ENCODE results near the gene PGAM2.

Gene PGAM2

GRCh38 chr7:44087911-44088838, 22.8 kb upstream of the PGAM2 start:
- TF ChIP-seq, protein P1, sequence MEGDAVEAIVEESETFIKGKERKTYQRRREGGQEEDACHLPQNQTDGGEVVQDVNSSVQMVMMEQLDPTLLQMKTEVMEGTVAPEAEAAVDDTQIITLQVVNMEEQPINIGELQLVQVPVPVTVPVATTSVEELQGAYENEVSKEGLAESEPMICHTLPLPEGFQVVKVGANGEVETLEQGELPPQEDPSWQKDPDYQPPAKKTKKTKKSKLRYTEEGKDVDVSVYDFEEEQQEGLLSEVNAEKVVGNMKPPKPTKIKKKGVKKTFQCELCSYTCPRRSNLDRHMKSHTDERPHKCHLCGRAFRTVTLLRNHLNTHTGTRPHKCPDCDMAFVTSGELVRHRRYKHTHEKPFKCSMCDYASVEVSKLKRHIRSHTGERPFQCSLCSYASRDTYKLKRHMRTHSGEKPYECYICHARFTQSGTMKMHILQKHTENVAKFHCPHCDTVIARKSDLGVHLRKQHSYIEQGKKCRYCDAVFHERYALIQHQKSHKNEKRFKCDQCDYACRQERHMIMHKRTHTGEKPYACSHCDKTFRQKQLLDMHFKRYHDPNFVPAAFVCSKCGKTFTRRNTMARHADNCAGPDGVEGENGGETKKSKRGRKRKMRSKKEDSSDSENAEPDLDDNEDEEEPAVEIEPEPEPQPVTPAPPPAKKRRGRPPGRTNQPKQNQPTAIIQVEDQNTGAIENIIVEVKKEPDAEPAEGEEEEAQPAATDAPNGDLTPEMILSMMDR (conservative IDR thresholded peaks at IDR 0.05; ENCODE audit: low read depth, low read length): no peak
- H3K4me3 ChIP-seq (ENCODE audit: low read length): no peak overlapping the region
- no peak for DNase-seq (ENCODE audit: low read depth)

DNA sequence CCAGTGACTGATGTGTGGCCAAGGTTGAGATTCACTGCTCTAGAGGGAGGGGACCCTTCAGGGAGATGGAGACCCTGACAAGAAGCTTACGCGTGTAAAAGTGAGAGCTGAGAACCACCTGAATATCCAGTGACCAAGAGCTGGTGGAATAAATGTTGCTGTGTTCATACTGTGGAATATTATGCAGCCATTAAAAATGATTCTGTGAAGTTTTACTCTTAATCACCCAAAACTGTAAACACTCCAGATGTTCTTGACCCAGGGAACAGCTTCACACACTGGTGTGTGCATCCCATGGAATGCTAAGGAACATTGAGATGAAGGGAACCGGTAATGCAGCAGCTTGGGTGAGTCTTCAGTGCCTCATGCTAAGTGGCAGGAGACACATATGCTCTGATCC, 21.3 kb upstream of the PGAM2 start:
- TF ChIP-seq, protein P1 (conservative IDR thresholded peaks at IDR 0.05; ENCODE audit: low read depth, low read length): no peak

GRCh38 chr7:44085546-44085945, 20.2 kb upstream of the PGAM2 start:
- TF ChIP-seq, protein P1 (conservative IDR thresholded peaks at IDR 0.05; ENCODE audit: low read depth, low read length): peak; percentile 18
- DNase-seq (ENCODE audit: low read depth): no peak
- no peak overlapping the region for H3K4me3 ChIP-seq (ENCODE audit: low read length)

More for the DNA sequence above, 21.3 kb upstream of the PGAM2 start:
- H3K4me3 ChIP-seq (ENCODE audit: low read length): no peak overlapping the region
- DNase-seq (ENCODE audit: low read depth): no peak

- no peak overlapping the region for H3K4me3 ChIP-seq (ENCODE audit: low read length)
- TF ChIP-seq, protein P1 (conservative IDR thresholded peaks at IDR 0.05; ENCODE audit: low read depth, low read length): no peak
- no peak for DNase-seq (ENCODE audit: low read depth)
These were observed 19.3 kb upstream of the PGAM2 start for GRCh38 chr7:44084701-44085100.

DNA sequence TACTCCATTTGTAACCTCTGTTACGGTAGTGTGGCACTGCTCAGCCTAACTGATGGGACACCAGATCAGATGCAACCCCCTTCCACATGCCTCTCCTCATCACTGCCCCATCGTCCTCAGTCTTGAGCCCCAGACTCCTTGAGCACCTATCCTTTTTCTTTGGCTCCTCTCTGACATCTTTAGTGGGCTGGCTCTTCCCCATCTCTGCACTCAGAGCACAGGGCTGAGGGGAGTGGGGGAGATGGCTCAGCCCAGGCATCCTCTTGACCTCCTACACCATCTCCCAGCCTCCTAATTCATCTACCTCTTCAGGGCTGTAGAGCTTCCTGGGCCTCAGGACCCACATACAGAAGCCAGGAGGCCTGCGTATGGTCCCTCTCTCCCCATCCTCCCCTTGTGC, 18.4 kb upstream of the PGAM2 start:
- TF ChIP-seq, protein P1 (conservative IDR thresholded peaks at IDR 0.05; ENCODE audit: low read depth, low read length): no peak
- DNase-seq (ENCODE audit: low read depth): no peak
- H3K4me3 ChIP-seq (ENCODE audit: low read length): no peak overlapping the region

DNA sequence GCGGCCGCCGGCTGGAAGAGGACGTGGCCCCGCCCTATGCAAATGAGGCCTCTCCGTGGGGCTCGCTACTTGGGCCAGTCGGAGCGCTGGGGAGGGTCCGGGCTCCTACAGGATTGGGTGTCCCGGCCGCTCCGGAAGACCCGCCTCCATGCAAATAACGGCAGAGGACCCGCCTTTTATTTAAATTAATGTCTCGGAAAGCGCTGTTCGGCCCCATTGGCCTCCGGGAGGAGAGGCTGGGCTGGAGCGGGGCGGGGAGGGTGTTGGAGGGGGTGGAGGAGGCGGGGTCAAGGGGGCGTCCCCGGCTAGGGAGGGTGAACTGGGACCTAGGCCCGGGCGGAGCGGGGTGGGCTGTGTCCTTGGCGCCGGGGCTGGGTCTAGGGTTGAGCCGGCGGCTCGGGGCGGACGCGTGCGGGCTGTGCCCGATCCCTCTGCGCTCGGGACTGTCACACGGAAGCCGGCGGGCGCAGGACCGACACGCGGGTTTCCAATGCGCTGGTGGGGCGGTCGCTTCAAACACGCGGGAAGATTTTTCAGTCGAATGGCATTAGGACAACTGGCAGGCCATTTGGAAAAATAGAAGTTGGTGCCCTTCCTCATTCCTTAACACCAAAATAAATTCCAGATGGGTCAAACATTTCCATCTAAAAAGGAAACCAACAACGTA, 17.3 kb upstream of the PGAM2 start:
- peak; percentile 94 for DNase-seq (ENCODE audit: low read depth)
- TF ChIP-seq, protein P1 (conservative IDR thresholded peaks at IDR 0.05; ENCODE audit: low read depth, low read length): no peak
- peak overlapping the region; percentile 65 for H3K4me3 ChIP-seq (ENCODE audit: low read length)

Data from retinal pigment epithelial cell (primary cell).